GM18873 (cell line): ENCODE data around the gene KANSL2.
"Not testable (repeated sequence)": the region's sequence is repeated elsewhere in the genome, so short reads cannot be mapped to it uniquely, and the experiment has no call there.

ENCODE experiments used
- ATAC-seq: cut with Tn5 transposase; IDR thresholded peaks from one replicate; pipeline ENCODE4 v1.9.1; 2021; ENCODE audit warnings: mild to moderate bottlenecking, moderate library complexity, moderate number of reproducible peaks; ENCODE audit not compliant: unreplicated experiment, low FRiP score

KANSL2 gene

GRCh38 chr12:48686037-48686595 lies 4.1 kb upstream of the KANSL2 start:
- no peak for ATAC-seq

DNA sequence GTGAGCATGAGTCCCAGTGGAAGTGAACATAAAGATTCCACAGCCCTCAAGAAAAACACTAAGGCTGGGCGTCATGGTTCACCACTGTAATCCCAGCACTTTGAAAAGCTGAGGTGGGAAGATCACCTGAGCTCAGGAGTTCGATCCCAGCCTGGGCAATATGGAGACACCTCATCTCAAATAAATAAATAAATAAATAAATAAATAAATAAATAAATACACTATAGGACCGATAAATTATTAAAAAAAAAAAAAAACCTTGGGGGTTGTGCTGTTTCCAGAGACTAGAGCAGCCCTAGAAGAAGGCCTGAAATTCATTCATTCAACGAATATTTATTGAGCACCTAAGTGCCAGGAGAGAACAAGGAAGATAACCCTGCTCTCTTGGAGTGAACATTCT lies 1.5 kb upstream of the KANSL2 start:
- ATAC-seq, result no peak

DNA sequence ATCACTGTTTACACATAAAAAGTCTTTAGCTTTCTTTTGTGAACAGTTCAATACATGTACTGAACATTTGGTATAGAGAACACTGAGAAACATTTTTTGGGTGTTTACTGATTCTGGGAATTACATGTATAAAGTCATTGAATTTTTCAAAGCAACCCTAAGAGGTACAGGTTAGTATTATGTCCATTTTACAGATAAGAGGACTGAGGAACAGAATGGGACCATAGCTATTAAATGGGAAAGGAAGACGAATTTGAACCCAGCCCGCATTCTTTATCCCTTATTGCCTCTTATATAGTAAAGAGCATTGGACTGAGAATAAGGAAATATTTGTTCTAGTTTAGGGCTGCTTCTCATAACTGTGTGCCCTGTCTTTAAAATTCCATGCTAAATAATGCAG lies 889 bp upstream of the KANSL2 start:
- ATAC-seq, result no peak

DNA sequence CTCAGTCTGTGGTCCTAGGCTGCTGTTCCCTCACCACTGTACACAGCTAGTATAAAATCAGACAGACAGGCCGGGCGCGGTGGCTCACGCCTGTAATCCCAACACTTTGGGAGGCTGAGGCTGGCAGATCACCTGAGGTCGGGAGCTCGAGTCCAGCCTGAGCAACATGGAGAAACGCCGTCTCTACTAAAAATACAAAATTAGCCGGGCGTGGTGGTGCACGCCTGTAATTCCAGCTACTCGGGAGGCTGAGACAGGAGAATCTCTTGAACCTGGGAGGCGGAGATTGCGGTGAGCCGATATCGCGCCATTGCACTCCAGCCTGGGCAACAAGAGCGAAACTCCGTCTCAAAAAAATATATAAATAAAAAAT lies 481 bp upstream of the KANSL2 start:
- ATAC-seq, result not testable (repeated sequence)

- no peak for ATAC-seq
Measured at GRCh38 chr12:48681399-48681709, 684 bp downstream of the KANSL2 start.

GRCh38 chr12:48680861-48681260 lies 1.2 kb downstream of the KANSL2 start:
- no peak for ATAC-seq

DNA sequence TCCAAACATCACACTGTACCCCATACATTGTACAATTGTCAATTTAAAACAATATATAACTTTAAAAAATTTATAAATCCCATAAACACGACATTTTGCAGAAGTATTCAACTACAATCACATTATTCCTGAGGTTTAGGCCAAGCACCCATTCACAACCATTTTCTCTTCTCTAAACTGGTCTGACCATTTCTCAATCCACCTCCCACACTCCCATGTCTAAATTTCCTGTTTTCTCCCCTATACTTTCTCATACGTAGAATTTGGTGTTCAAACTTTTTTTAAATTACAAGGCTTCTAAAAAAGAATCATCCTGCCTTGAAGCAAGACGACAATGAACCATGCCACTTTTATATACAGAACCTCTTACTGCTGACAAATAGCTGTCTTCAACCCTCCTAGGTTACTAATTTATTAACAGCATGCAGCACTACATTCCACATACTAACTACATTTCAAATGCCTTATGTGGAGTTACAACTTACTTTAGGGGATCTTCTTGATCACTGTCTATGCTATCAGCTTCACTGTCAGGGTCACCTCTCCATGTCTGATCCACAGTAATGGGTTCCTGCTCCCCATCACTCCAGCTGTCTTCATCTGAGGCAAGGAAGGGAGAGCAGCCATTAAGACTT lies 3.4 kb downstream of the KANSL2 start:
- ATAC-seq, result no peak

DNA sequence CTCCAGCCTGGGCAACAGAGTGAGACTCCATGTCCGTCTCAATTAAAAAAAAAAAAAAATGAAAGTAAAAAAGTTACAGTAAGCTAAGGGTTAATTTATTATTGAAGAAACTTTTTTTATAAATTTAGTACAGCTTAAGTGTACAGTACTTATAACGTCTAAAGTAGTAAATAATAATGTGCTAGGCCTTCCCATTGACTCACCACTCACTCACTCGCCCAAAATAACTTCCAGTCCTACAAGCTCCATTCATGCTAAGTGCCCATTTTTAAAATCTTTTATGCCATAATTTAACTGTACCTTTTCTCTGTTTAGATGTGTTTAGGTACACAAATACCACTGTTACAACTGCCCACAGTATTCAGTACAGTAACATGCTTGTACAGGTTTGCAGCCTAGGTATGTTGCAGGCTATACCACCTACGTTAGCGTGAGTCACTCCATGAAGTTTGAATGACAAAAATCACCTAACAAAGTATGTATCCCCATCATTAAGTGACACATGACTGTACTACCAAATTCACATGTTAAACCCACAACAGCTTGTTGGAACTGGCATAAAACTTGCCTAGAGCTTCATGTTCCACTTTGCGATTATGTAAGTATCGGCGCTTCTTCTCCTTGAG lies 10.7 kb downstream of the KANSL2 start:
- no peak for ATAC-seq

GRCh38 chr12:48668996-48669395 lies 13.0 kb downstream of the KANSL2 start:
- ATAC-seq, result no peak

DNA sequence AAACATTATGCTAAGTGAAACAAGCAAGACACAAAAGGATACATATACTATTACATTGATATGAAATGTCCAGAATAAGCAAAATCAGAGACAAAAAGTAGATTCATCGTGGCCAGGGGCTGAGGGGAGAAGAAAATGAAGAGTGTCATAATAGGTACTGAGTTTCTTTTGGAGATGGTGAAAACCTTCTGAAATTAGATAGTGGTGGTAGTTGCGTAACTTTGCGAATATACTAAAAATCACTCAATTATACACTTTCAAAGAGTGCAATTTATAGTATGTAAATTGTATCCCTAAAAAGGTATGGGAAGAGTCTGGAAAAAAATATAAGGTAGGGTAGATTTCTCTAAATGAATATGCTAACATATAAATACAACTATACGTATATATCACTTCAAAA lies 22.2 kb downstream of the KANSL2 start:
- no peak for ATAC-seq

DNA sequence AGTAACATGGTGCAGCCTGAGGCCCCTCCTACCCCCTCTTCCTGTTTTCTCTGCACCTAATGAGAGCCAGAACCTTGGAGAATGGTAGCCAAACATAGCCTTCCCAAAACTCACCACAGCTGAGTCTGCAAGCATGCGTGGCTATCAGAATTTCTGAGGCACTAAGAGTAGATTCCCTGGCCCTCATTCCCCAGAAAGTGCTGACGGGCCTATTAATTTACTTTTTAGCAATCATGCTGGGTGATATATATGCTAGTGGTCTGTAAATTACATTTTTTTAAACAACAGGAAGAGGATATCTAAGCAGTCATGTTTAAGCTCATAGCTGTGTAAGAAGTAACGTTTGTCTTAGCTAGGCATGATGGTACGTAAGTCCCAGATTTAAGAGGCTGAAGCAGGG lies 30.4 kb downstream of the KANSL2 start:
- no peak for ATAC-seq

DNA sequence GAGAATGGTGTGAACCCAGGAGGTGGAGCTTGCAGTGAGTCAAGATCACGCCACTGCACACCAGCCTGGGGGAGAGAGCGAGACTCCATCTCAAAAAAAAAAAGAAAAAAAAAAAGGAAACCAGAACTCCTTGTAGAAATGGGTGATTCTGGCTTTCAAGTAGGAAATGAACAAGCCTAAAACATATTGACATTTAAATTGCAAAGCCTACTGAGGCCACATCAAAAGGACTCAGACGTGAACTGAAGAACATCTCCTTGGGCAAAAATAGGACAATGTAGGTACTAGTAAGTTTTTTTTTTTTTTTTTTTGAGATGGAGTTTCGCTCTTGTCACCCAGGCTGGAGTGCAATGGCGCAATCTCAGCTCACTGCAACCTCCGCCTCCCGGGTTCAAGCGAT lies 36.7 kb downstream of the KANSL2 start:
- ATAC-seq, result not testable (repeated sequence)

GRCh38 chr12:48643011-48643410 lies 39.0 kb downstream of the KANSL2 start:
- no peak for ATAC-seq

- ATAC-seq, result not testable (repeated sequence)
Measured at GRCh38 chr12:48641752-48642555, 40.1 kb downstream of the KANSL2 start.

DNA sequence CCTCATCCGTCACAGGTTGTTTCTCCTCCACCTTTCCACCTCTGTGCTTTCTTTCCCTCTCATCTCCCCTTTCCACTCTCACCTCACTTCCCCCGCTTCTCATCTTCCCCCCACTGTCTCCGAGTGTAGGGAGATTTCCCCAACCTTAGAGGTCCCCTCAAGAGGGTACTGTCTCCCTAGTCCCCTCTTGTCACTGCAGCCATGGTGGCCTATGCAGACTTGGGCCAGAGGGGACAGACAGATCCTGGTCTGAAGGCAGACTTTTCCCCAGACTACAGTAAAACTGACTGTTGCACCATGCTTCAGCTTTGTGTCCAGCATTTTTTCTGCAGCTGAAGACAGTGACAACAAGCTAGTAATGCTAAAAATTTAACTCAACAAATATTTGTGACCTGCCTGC lies 41.2 kb downstream of the KANSL2 start:
- no peak for ATAC-seq

DNA sequence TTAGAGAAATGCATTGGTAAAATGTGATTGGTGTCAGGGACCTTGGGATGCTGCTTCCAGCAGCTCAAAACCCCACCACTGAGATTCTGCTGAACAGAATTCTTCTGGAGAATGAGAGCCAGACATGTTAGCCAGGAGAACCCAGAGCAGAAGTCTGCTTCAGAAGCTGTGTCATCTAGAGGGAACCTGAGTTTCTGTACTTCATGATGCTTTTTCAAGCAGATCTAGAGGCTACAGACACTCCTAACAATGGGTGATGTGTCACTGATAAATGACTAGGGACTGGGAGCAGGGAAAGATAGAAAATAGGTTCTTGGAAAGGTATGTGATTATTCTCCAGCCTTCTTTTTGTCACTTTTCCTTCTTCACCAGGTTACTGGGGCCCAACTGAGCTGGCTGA lies 41.6 kb downstream of the KANSL2 start:
- no peak for ATAC-seq

- ATAC-seq, result no peak
Measured at GRCh38 chr12:48631071-48631470, 51.0 kb downstream of the KANSL2 start.

DNA sequence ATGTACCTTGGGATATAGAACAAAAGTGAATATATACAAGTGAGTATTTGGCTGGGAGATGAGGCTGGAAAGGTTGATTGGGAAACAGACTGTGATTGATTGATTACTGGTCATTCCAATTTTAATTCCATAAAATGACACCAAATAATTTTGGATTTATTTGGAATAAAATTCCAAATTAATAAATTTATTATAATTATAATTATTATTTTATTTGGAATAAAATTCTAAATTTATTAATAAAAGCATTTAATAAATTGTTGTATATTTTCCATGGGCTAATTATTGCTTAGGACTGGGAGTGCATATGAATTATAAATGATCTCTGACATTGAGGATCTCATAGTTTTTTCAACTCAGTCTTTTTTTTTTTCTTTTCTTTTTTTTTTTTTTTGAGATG lies 51.7 kb downstream of the KANSL2 start:
- ATAC-seq, result no peak

- no peak for ATAC-seq
Measured at GRCh38 chr12:48629541-48629940, 52.5 kb downstream of the KANSL2 start.

GRCh38 chr12:48627556-48627955 lies 54.5 kb downstream of the KANSL2 start:
- ATAC-seq, result no peak

DNA sequence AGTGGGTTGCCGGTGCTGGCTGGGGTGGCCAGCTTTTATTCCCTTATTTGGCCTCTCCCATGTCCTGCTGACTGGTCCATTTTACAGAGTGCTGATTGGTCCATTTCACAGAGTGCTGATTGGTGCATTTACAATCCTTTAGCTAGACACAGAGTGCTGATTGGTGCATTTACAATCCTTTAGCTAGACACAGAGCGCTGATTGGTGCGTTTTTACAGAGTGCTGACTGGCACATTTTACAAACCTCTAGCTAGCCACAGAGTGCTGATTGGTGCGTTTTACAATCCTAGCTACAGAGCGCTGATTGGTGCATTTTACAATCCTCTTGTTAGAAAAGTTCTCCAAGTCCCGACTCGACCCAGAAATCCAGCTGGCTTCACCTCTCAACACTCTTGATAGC lies 59.0 kb downstream of the KANSL2 start:
- not testable (repeated sequence) for ATAC-seq

DNA sequence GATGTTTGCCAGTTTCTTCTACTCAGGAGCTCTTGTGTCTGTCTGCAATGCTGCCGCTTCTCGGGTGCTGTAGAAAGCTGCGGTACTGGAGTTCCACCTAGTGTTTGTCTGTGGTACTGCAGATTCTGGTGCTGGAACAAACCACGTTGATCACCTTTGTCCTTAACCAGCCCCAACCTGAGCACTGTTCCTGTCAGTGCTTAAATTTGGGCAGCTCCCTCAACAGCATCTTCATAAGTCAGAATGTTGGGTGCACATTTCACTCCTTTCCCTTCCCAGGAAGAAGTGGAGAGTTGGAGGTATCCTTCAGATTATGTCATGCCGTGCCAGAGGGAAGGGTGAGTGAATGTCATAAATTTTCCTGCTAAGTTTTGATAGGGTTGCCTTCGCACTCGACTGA lies 63.5 kb downstream of the KANSL2 start:
- ATAC-seq, result no peak
